ENCODE results near the gene DNAJC7. TPM values are rescaled to one million over a fixed set of nuclear protein-coding genes. Genes with fewer than 3 reads are reported as not detected.

The DNAJC7 gene
- total RNA-seq, 2 donors from 2014 or later, result 112 to 116 TPM

GRCh38 chr17:42000413-42001133 lies 16.7 kb downstream of the DNAJC7 start:
- Mint-ChIP-seq H3K36me3 (ENCODE audit: low read depth) (peaks cover 56% of the 10 kb centered on the region), H3K9me3 (no peaks in the 10 kb centered on the region), H3K4me1 (no peaks in the 10 kb centered on the region), H3K27ac (peak overlapping the region; percentile 30), H3K27me3 (ENCODE audit: insufficient read depth) (no peaks in the 10 kb centered on the region), H3K4me3 (no peak overlapping the region)
- Histone ChIP-seq H3K27me3 (ENCODE audit: control insufficient read depth, insufficient read depth, low read length, poor library complexity, severe bottlenecking) (no peaks in the 10 kb centered on the region), H3K4me3 (ENCODE audit: low read length) (no peak overlapping the region), H3K4me1 (ENCODE audit: control insufficient read depth, insufficient read depth, low read length) (no peaks in the 10 kb centered on the region), H3K9me3 (ENCODE audit: control insufficient read depth, low read length) (no peaks in the 10 kb centered on the region), H3K9ac (ENCODE audit: extremely low read depth, low read length, poor library complexity, severe bottlenecking) (no peak overlapping the region), H3K36me3 (ENCODE audit: control insufficient read depth, insufficient read depth, low read length) (peaks cover 82% of the 10 kb centered on the region), H3K27ac (ENCODE audit: low read depth, low read length) (no peak overlapping the region)
- TF ChIP-seq CTCF (conservative IDR thresholded peaks at IDR 0.05), result no peak
- DNase-seq, result no peak
- WGBS, 2 experiments (ENCODE audit: insufficient coverage in 1 of 2, insufficient read length in 1 of 2), result 94 to 96% methylated on average over 2 to 3 of the region's 3 CpGs

GRCh38 chr17:41998497-41998896 lies 18.7 kb downstream of the DNAJC7 start:
- Mint-ChIP-seq H3K27ac (no peak overlapping the region), H3K36me3 (ENCODE audit: low read depth) (peaks cover 71% of the 10 kb centered on the region), H3K4me1 (no peaks in the 10 kb centered on the region), H3K9me3 (no peaks in the 10 kb centered on the region), H3K27me3 (ENCODE audit: insufficient read depth) (no peaks in the 10 kb centered on the region), H3K4me3 (no peak overlapping the region)
- no peak for DNase-seq
- Histone ChIP-seq H3K36me3 (ENCODE audit: control insufficient read depth, insufficient read depth, low read length) (peaks cover 91% of the 10 kb centered on the region), H3K9ac (ENCODE audit: extremely low read depth, low read length, poor library complexity, severe bottlenecking) (no peak overlapping the region), H3K4me1 (ENCODE audit: control insufficient read depth, insufficient read depth, low read length) (no peaks in the 10 kb centered on the region), H3K27ac (ENCODE audit: low read depth, low read length) (no peak overlapping the region), H3K27me3 (ENCODE audit: control insufficient read depth, insufficient read depth, low read length, poor library complexity, severe bottlenecking) (no peaks in the 10 kb centered on the region), H3K4me3 (ENCODE audit: low read length) (no peak overlapping the region), H3K9me3 (ENCODE audit: control insufficient read depth, low read length) (no peaks in the 10 kb centered on the region)
- TF ChIP-seq CTCF (conservative IDR thresholded peaks at IDR 0.05), result no peak
- WGBS, 2 experiments (ENCODE audit: insufficient coverage in 1 of 2, insufficient read length in 1 of 2), result 45 to 50% methylated on average over 2 of the region's 2 CpGs

DNA sequence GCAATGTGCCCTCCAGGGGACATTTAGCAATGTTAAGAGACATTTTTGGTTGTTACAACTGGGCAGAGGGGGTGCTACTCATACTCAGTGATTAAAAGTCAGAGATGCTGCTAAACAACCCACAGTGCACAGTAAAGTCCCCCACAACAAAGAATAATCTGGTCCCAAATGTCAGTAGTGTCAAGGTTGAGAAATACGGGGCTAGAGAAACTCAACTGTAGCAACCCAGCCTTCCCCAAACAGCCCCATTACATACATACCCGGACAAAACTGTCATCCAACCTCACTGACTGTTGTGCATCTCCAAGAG lies 20.4 kb downstream of the DNAJC7 start:
- Mint-ChIP-seq H3K4me3 (no peak overlapping the region), H3K36me3 (ENCODE audit: low read depth) (peaks cover 78% of the 10 kb centered on the region), H3K27ac (peak overlapping the region; percentile 56), H3K27me3 (ENCODE audit: insufficient read depth) (no peaks in the 10 kb centered on the region), H3K4me1 (no peaks in the 10 kb centered on the region), H3K9me3 (no peaks in the 10 kb centered on the region)
- no peaks in the 10 kb centered on the region for H3K27me3 ChIP-seq (ENCODE audit: control insufficient read depth, insufficient read depth, low read length, poor library complexity, severe bottlenecking)
- H3K4me1 ChIP-seq (ENCODE audit: control insufficient read depth, insufficient read depth, low read length), result no peaks in the 10 kb centered on the region
- H3K9me3 ChIP-seq (ENCODE audit: control insufficient read depth, low read length), result no peaks in the 10 kb centered on the region
- 97 to 100% methylated on average over 2 of the region's 2 CpGs for WGBS, 2 experiments (ENCODE audit: insufficient coverage in 1 of 2, insufficient read length in 1 of 2)
- DNase-seq, result no peak
- peaks cover 87% of the 10 kb centered on the region for H3K36me3 ChIP-seq (ENCODE audit: control insufficient read depth, insufficient read depth, low read length)
- TF ChIP-seq CTCF (conservative IDR thresholded peaks at IDR 0.05), result no peak
- H3K9ac ChIP-seq (ENCODE audit: extremely low read depth, low read length, poor library complexity, severe bottlenecking), result no peak overlapping the region
- H3K4me3 ChIP-seq (ENCODE audit: low read length), result no peak overlapping the region
- H3K27ac ChIP-seq (ENCODE audit: low read depth, low read length), result no peak overlapping the region

Measured in endodermal cell (in vitro differentiated cells).